H1 (cell line): ENCODE results near the gene ERCC6L. TPM values are rescaled to one million over a fixed set of nuclear protein-coding genes. Genes with fewer than 3 reads are reported as not detected.
"Not testable (repeated sequence)": the region's sequence is repeated elsewhere in the genome, so short reads cannot be mapped to it uniquely, and the experiment has no call there.

Experiments used
- CTCF ChIA-PET: fragments of 300-600 bp; sonication (Branson Sonifier 250); formaldehyde crosslinking; loops from one replicate; lab custom pipeline; 2021; ENCODE audit not compliant: partially characterized antibody; lab: Charles Lee
- POLR2A ChIA-PET: fragments of 300-600 bp; sonication (Branson Sonifier 250); formaldehyde crosslinking; loops from one replicate; lab custom pipeline; 2021; ENCODE audit warnings: inconsistent platforms; ENCODE audit not compliant: partially characterized antibody; lab: Charles Lee
- DNase-seq, 2 experiments: peaks; one replicate each; pipeline versions ENCODE4 v3.0.0 to v3.0.0-alpha.2; 2010 to 2022; ENCODE audit warnings: low spot score in 2 of 2, low read depth in 1 of 2, mixed read lengths in 1 of 2
- FAIRE-seq: peaks from 2 replicates; lab custom pipeline; 2011; peaks lifted over from hg19 to GRCh38; lab: Jason Lieb, UNC
- H2AFZ ChIP-seq: 2 replicates; pipeline ENCODE4 v1.8.1; 2012; ENCODE audit warnings: low read length, inconsistent platforms
- H2AK5ac ChIP-seq: 2 replicates; pipeline ENCODE4 v1.6.1; 2013; ENCODE audit warnings: low read depth, low read length
- H2BK120ac ChIP-seq: replicated peaks from 2 replicates; pipeline ENCODE3; 2013; ENCODE audit warnings: low read depth, low read length, inconsistent platforms
- H2BK12ac ChIP-seq: 2 replicates; pipeline ENCODE4 v1.6.1; 2013; ENCODE audit warnings: low read depth, low read length
- H2BK15ac ChIP-seq: 2 replicates; pipeline ENCODE4 v1.6.1; 2013; ENCODE audit warnings: low read length
- H2BK20ac ChIP-seq: 2 replicates; pipeline ENCODE4 v1.6.1; 2013; ENCODE audit warnings: low read length
- H2BK5ac ChIP-seq: 2 replicates; pipeline ENCODE4 v1.6.1; 2013; ENCODE audit warnings: low read depth, low read length
- H3K14ac ChIP-seq: 2 replicates; pipeline ENCODE4 v1.6.1; 2013; ENCODE audit warnings: inconsistent platforms; ENCODE audit not compliant: insufficient read length
- H3K18ac ChIP-seq: 2 replicates; pipeline ENCODE4 v1.6.1; 2013; ENCODE audit warnings: low read length; ENCODE audit errors: extremely low read depth
- H3K23ac ChIP-seq: 2 replicates; pipeline ENCODE4 v1.6.1; 2013; ENCODE audit warnings: inconsistent platforms; ENCODE audit not compliant: insufficient read length
- H3K23me2 ChIP-seq: 2 replicates; pipeline ENCODE4 v1.6.1; 2013; ENCODE audit warnings: low read depth, low read length
- H3K27ac ChIP-seq: 2 replicates; pipeline ENCODE4 v1.6.1; 2011; ENCODE audit warnings: low read depth, low read length, inconsistent platforms
- H3K27me3 ChIP-seq, 4 experiments: replicated peaks in 1 of 4; 1 replicate in 1 of 4; 2 replicates in 3 of 4; pipeline versions ENCODE4 v1.6.1 to v1.8.1; 2011 to 2013; ENCODE audit warnings: low read length in 3 of 4, mild to moderate bottlenecking in 3 of 4, inconsistent platforms in 2 of 4, mixed read lengths in 2 of 4, moderate library complexity in 1 of 4; ENCODE audit not compliant: control insufficient read depth in 3 of 4, insufficient read depth in 3 of 4; ENCODE audit errors: extremely low read depth in 1 of 4
- H3K36me3 ChIP-seq, 4 experiments: 2 replicates each; pipeline versions ENCODE4 v1.6.1 to v1.8.1; 2011 to 2013; ENCODE audit warnings: mild to moderate bottlenecking in 4 of 4, low read length in 3 of 4, moderate library complexity in 2 of 4, control low read depth in 1 of 4, inconsistent platforms in 1 of 4; ENCODE audit not compliant: insufficient read depth in 4 of 4, control insufficient read depth in 2 of 4
- H3K4ac ChIP-seq: replicated peaks from 2 replicates; pipeline ENCODE3; 2013; ENCODE audit warnings: low read length, low read depth, mixed read lengths, inconsistent platforms; ENCODE audit not compliant: insufficient read length
- H3K4me1 ChIP-seq, 4 experiments: replicated peaks in 1 of 4; 1 replicate in 1 of 4; 2 replicates in 3 of 4; pipeline versions ENCODE4 v1.6.1 to v1.8.1; 2011 to 2013; ENCODE audit warnings: low read length in 3 of 4, inconsistent platforms in 2 of 4, mixed read lengths in 1 of 4; ENCODE audit not compliant: insufficient read depth in 4 of 4, control insufficient read depth in 3 of 4
- H3K4me2 ChIP-seq, 2 experiments: 2 replicates each; pipeline versions ENCODE4 v1.6.1 to v1.8.1; 2011 to 2013; ENCODE audit warnings: low read depth in 2 of 2, low read length in 2 of 2, control low read depth in 1 of 2, inconsistent platforms in 1 of 2, mild to moderate bottlenecking in 1 of 2; ENCODE audit not compliant: insufficient read depth in 1 of 2
- H3K4me3 ChIP-seq, 4 experiments: fragments of 200-600, 300-600 bp in 1 of 4; sonication (generic), shearing (Covaris generic), sonication (Bioruptor Twin) in 1 of 4; 2 replicates each; pipeline versions ENCODE4 v1.5.1 to v1.8.1; 2011 to 2016; ENCODE audit warnings: low read length in 4 of 4, low read depth in 3 of 4, control low read depth in 2 of 4, inconsistent platforms in 2 of 4, mild to moderate bottlenecking in 2 of 4, mixed read lengths in 1 of 4, moderate library complexity in 1 of 4; ENCODE audit not compliant: insufficient read depth in 2 of 4; ENCODE audit errors: extremely low read depth in 1 of 4
- H3K56ac ChIP-seq: replicated peaks from 2 replicates; pipeline ENCODE3; 2013; ENCODE audit warnings: low read depth, mild to moderate bottlenecking, mixed read lengths, low read length, inconsistent platforms; ENCODE audit not compliant: insufficient read length
- H3K79me1 ChIP-seq: 2 replicates; pipeline ENCODE4 v1.6.1; 2013; ENCODE audit warnings: low read depth, low read length, control low read depth
- H3K79me2 ChIP-seq, 2 experiments: 2 replicates each; pipeline versions ENCODE4 v1.6.1 to v1.8.1; 2012 to 2013; ENCODE audit warnings: low read length in 2 of 2, mild to moderate bottlenecking in 2 of 2, inconsistent platforms in 1 of 2; ENCODE audit not compliant: insufficient read depth in 2 of 2, control insufficient read depth in 1 of 2
- H3K9ac ChIP-seq, 4 experiments: replicated peaks in 1 of 4; 1 replicate in 1 of 4; 2 replicates in 3 of 4; pipeline versions ENCODE4 v1.6.1 to v1.8.1; 2011 to 2013; ENCODE audit warnings: low read depth in 3 of 4, low read length in 3 of 4, control low read depth in 2 of 4, mild to moderate bottlenecking in 2 of 4, moderate library complexity in 2 of 4, inconsistent platforms in 1 of 4; ENCODE audit errors: extremely low read depth in 1 of 4
- H3K9me3 ChIP-seq, 2 experiments: 2 replicates each; pipeline versions ENCODE4 v1.6.1 to v1.8.1; 2012 to 2013; ENCODE audit warnings: mild to moderate bottlenecking in 2 of 2, moderate library complexity in 2 of 2, control low read depth in 1 of 2, inconsistent platforms in 1 of 2, low read depth in 1 of 2, low read length in 1 of 2, mixed read lengths in 1 of 2; ENCODE audit not compliant: insufficient read depth in 2 of 2
- H4K20me1 ChIP-seq, 2 experiments: replicated peaks in 1 of 2; 2 replicates each; pipeline versions ENCODE3 to v1.8.1; 2011 to 2013; ENCODE audit warnings: inconsistent platforms in 2 of 2, low read length in 2 of 2, mild to moderate bottlenecking in 1 of 2; ENCODE audit not compliant: insufficient read depth in 2 of 2, control insufficient read depth in 1 of 2
- H4K5ac ChIP-seq: 2 replicates; pipeline ENCODE4 v1.6.1; 2013; ENCODE audit warnings: low read length, low read depth, mixed read lengths, inconsistent platforms; ENCODE audit not compliant: insufficient read length
- H4K8ac ChIP-seq: 2 replicates; pipeline ENCODE4 v1.8.0; 2013; ENCODE audit warnings: mild to moderate bottlenecking, moderate library complexity, low read length, inconsistent platforms; ENCODE audit not compliant: insufficient read depth; ENCODE audit errors: extremely low read depth
- H4K91ac ChIP-seq: replicated peaks from 2 replicates; pipeline ENCODE3; 2013; ENCODE audit warnings: low read length, mixed read lengths, inconsistent platforms; ENCODE audit not compliant: insufficient read length
- CTCF ChIP-seq, 3 experiments: IDR thresholded peaks; 1 replicate in 2 of 3; 2 replicates in 1 of 3; pipeline versions ENCODE4 v1.5.1 to v1.6.1; 2011; ENCODE audit warnings: low read length in 3 of 3, mild to moderate bottlenecking in 3 of 3, inconsistent platforms in 2 of 3, low read depth in 1 of 3, moderate library complexity in 1 of 3; ENCODE audit not compliant: insufficient read depth in 1 of 3; ENCODE audit errors: control extremely low read depth in 1 of 3
- PHF8 ChIP-seq: fragments of 200-600 bp; sonication (generic); conservative IDR thresholded peaks from 2 replicates; pipeline ENCODE4 v1.7.1; 2012; ENCODE audit warnings: low read depth, mild to moderate bottlenecking, inconsistent platforms, low read length, moderate library complexity
- RXRA ChIP-seq: IDR thresholded peaks from 2 replicates; pipeline ENCODE4 v1.6.1; 2011; ENCODE audit warnings: low read depth, mild to moderate bottlenecking, low read length, moderate library complexity; ENCODE audit not compliant: insufficient read depth
- SIRT6 ChIP-seq: IDR thresholded peaks from one replicate; pipeline ENCODE4 v1.7.1; 2012; ENCODE audit warnings: low read length, inconsistent platforms
- SIX5 ChIP-seq: IDR thresholded peaks from 2 replicates; pipeline ENCODE4 v1.6.1; 2011; ENCODE audit warnings: mild to moderate bottlenecking, low read depth, low read length
- WGBS, 2 experiments: shearing (Covaris generic) in 1 of 2; methylation state at CpG; one replicate each; pipeline versions ENCODE4 v1.1.6 to v1.1.7; 2013 to 2015; ENCODE audit warnings: low lambda C conversion rate in 2 of 2, mixed read lengths in 2 of 2, inconsistent platforms in 1 of 2, low coverage in 1 of 2, missing lambda C conversion rate in 1 of 2; ENCODE audit not compliant: insufficient replicate concordance in 2 of 2, insufficient coverage in 1 of 2, insufficient read length in 1 of 2; ENCODE audit errors: extremely low coverage in 1 of 2, missing lambda C conversion rate in 1 of 2; 5-methylcytosine and 5-hydroxymethylcytosine counted together
- polyA plus RNA-seq, 7 experiments: library from polyadenylated mRNA; depleted of rRNA in 3 of 7; stranded (reverse) in 5 of 7; unstranded in 2 of 7; fragments of >200 nt in 5 of 7; fragments of 200-250 nt in 2 of 7; gene quantifications; 1 replicate in 5 of 7; 2 replicates in 1 of 7; 4 replicates in 1 of 7; pipeline versions ENCODE4 v1.2.1 to v1.2.3, GENCODE V29; 2011 to 2013; ENCODE audit warnings: missing spikeins in 2 of 7, mixed read lengths in 2 of 7
- total RNA-seq: library from RNA; stranded (reverse); fragmentation: NEBNext Ultra II Directional; extraction: Animal tissue kit (Norgen Biotek cat#: 25700); gene quantifications from 2 replicates; pipeline ENCODE4 v1.2.1, GENCODE V29; 2021
- TF ChIP-seq, protein P1 (sequence below): IDR thresholded peaks from 2 replicates; pipeline ENCODE4 v1.6.1; 2012; ENCODE audit warnings: inconsistent platforms

Gene ERCC6L
- total and polyA plus RNA-seq, 2 of the 8 experiments (the other 6 are each of a cell fraction or from before 2014, with no cell fraction given): 4.0 to 23.9 TPM

DNA sequence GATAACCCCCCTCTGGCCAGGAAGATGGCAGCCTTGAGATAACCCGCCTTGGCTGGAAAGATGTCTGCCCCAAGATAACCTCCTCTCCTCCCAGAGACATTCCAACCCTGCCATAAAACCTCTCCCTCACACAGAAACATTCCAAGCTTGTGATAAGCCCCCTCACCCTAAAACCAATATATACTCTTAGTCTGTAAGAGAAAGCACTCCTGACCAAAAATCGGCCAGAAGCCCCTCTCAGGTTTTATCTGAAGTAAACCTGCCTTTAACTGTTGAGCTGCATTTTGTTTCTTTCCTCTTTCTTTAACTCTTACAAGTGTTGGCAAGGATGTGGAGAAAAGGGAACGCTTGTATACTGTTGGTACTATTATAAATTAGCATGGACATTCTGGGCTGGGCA, 8.5 kb downstream of the ERCC6L start (continued):
- no peak for TF ChIP-seq CTCF (IDR thresholded peaks at IDR 0.05; ENCODE audit: control extremely low read depth in 1 of 3, insufficient read depth in 1 of 3, low read depth in 1 of 3, low read length in 3 of 3)
- no peak for TF ChIP-seq SIX5
- no peak for TF ChIP-seq PHF8
- no peak for TF ChIP-seq SIRT6
- TF ChIP-seq RXRA: no peak
- TF ChIP-seq, protein P1, sequence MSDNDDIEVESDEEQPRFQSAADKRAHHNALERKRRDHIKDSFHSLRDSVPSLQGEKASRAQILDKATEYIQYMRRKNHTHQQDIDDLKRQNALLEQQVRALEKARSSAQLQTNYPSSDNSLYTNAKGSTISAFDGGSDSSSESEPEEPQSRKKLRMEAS: no peak

DNA sequence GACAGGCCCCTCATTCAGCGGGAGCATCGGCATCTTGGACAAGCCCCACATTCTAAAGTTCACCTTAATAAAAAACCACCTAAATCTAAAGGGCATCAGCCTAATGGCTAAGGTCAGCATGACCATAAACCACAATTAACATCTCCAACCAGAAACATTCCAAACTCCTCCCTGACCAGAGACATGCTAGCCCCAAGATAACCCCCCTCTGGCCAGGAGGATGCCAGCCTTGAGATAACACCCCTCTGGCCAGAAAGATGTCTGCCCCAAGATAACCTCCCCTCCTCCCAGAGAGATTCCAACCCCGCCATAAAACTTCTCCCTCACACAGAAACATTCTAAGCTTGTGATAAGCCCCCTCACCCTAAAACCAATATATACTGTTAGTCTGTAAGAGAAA, 18.5 kb downstream of the ERCC6L start:
- H3K56ac ChIP-seq, H3K36me3 ChIP-seq, H2AFZ ChIP-seq, H3K27me3 ChIP-seq, DNase-seq, H2BK5ac ChIP-seq, H3K4me1 ChIP-seq, H3K9ac ChIP-seq, H3K23me2 ChIP-seq, H3K4me2 ChIP-seq, H2BK120ac ChIP-seq, H2BK12ac ChIP-seq, H3K4me3 ChIP-seq, H4K5ac ChIP-seq, FAIRE-seq, H4K8ac ChIP-seq, H3K79me1 ChIP-seq, H3K27ac ChIP-seq, H4K91ac ChIP-seq, H3K23ac ChIP-seq, H2AK5ac ChIP-seq, H3K9me3 ChIP-seq, H3K18ac ChIP-seq, H2BK20ac ChIP-seq, H3K14ac ChIP-seq, H3K4ac ChIP-seq, H2BK15ac ChIP-seq, H4K20me1 ChIP-seq: not testable (repeated sequence)
- ChIA-PET CTCF (interaction anchor here (0.6 kb wide), 1 partner anchor 8 kb away, joined by 3 read pairs; no protein-coding TSS in a partner anchor), POLR2A (interaction anchor here (1.0 kb wide), 1 partner anchor 18 kb away, joined by 4 read pairs; the partner anchor contains the start of gene ERCC6L)
- 100% methylated on average over 2 of the region's 3 CpGs; no CpG with 5 or more reads in 1 of the 2 experiments for WGBS, 2 experiments
- peaks cover 0 to 12% of the 10 kb centered on the region in 2 experiments; a peak in 2 of 4 replicates for H3K79me2 ChIP-seq
